ENCODE data around the gene TAF12.
A peak's percentile ranks its signal among the peaks of the same experiment; 100 is the strongest.
"Not testable (repeated sequence)": the region's sequence is repeated elsewhere in the genome, so short reads cannot be mapped to it uniquely, and the experiment has no call there.

TAF12 gene

GRCh38 chr1:28668191-28668955 is 25.5 kb upstream of the TAF12 start, which contains the start of gene GMEB1:
TSS of gene GMEB1 (plus strand) at chr1:28668784. CDS start at chr1:28683613, 14,829 bp downstream.
- Histone ChIP-seq H3K9ac (ENCODE audit: low read depth in 1 of 2, low read length in 2 of 2) (peak within 1 kb of the TSS; percentile 97 to 98), H3K27ac (ENCODE audit: low read depth in 2 of 2, low read length in 2 of 2) (peak within 1 kb of the TSS; percentile 93 to 96), H3K9me3 (ENCODE audit: control insufficient read depth in 2 of 2, low read length in 2 of 2) (no peaks in the 10 kb centered on the region), H3K36me3 (ENCODE audit: control insufficient read depth in 2 of 2, insufficient read depth in 2 of 2, low read length in 2 of 2) (no peaks in the 10 kb centered on the region), H3K4me3 (ENCODE audit: low read length in 2 of 2) (peak within 1 kb of the TSS; percentile 63 to 91), H3K4me1 (ENCODE audit: control insufficient read depth in 2 of 2, insufficient read depth in 2 of 2, low read length in 2 of 2) (peaks cover 9 to 11% of the 10 kb centered on the region in 2 donors), H3K27me3 (ENCODE audit: control insufficient read depth in 2 of 2, insufficient read depth in 2 of 2, low read length in 2 of 2) (no peaks in the 10 kb centered on the region)

GRCh38 chr1:28666806-28667205 is 23.9 kb upstream of the TAF12 start:
- Histone ChIP-seq H3K27me3 (ENCODE audit: control insufficient read depth in 2 of 2, insufficient read depth in 2 of 2, low read length in 2 of 2) (no peaks in the 10 kb centered on the region), H3K4me3 (ENCODE audit: low read length in 2 of 2) (no peak overlapping the region), H3K9ac (ENCODE audit: low read depth in 1 of 2, low read length in 2 of 2) (no peak overlapping the region), H3K36me3 (ENCODE audit: control insufficient read depth in 2 of 2, insufficient read depth in 2 of 2, low read length in 2 of 2) (no peaks in the 10 kb centered on the region), H3K4me1 (ENCODE audit: control insufficient read depth in 2 of 2, insufficient read depth in 2 of 2, low read length in 2 of 2) (peaks cover 9 to 11% of the 10 kb centered on the region in 2 donors), H3K27ac (ENCODE audit: low read depth in 2 of 2, low read length in 2 of 2) (no peak overlapping the region), H3K9me3 (ENCODE audit: control insufficient read depth in 2 of 2, low read length in 2 of 2) (no peaks in the 10 kb centered on the region)

GRCh38 chr1:28663871-28664470 is 21.1 kb upstream of the TAF12 start:
- H3K27me3 ChIP-seq (ENCODE audit: control insufficient read depth in 2 of 2, insufficient read depth in 2 of 2, low read length in 2 of 2), result no peaks in the 10 kb centered on the region
- no peak overlapping the region for H3K4me3 ChIP-seq (ENCODE audit: low read length in 2 of 2)
- peaks cover 5 to 6% of the 10 kb centered on the region in 2 donors for H3K4me1 ChIP-seq (ENCODE audit: control insufficient read depth in 2 of 2, insufficient read depth in 2 of 2, low read length in 2 of 2)
- no peaks in the 10 kb centered on the region for H3K36me3 ChIP-seq (ENCODE audit: control insufficient read depth in 2 of 2, insufficient read depth in 2 of 2, low read length in 2 of 2)
- no peak overlapping the region for H3K9ac ChIP-seq (ENCODE audit: low read depth in 1 of 2, low read length in 2 of 2)
- H3K27ac ChIP-seq (ENCODE audit: low read depth in 2 of 2, low read length in 2 of 2), result no peak overlapping the region
- H3K9me3 ChIP-seq (ENCODE audit: control insufficient read depth in 2 of 2, low read length in 2 of 2), result no peaks in the 10 kb centered on the region

GRCh38 chr1:28656335-28656734 is 13.5 kb upstream of the TAF12 start:
- Histone ChIP-seq H3K4me1 (ENCODE audit: control insufficient read depth in 2 of 2, insufficient read depth in 2 of 2, low read length in 2 of 2) (peaks cover 0 to 5% of the 10 kb centered on the region in 2 donors), H3K36me3 (ENCODE audit: control insufficient read depth in 2 of 2, insufficient read depth in 2 of 2, low read length in 2 of 2) (no peaks in the 10 kb centered on the region), H3K9me3 (ENCODE audit: control insufficient read depth in 2 of 2, low read length in 2 of 2) (no peaks in the 10 kb centered on the region), H3K27me3 (ENCODE audit: control insufficient read depth in 2 of 2, insufficient read depth in 2 of 2, low read length in 2 of 2) (no peaks in the 10 kb centered on the region), H3K9ac (ENCODE audit: low read depth in 1 of 2, low read length in 2 of 2) (no peak overlapping the region), H3K27ac (ENCODE audit: low read depth in 2 of 2, low read length in 2 of 2) (peak overlapping the region in 1 of 2 donors; percentile 37), H3K4me3 (ENCODE audit: low read length in 2 of 2) (no peak overlapping the region)

GRCh38 chr1:28655448-28656311 is 12.8 kb upstream of the TAF12 start:
- not testable (repeated sequence) for H3K9me3 ChIP-seq (ENCODE audit: control insufficient read depth in 2 of 2, low read length in 2 of 2); H3K4me3 ChIP-seq (ENCODE audit: low read length in 2 of 2); H3K4me1 ChIP-seq (ENCODE audit: control insufficient read depth in 2 of 2, insufficient read depth in 2 of 2, low read length in 2 of 2); H3K9ac ChIP-seq (ENCODE audit: low read depth in 1 of 2, low read length in 2 of 2); H3K36me3 ChIP-seq (ENCODE audit: control insufficient read depth in 2 of 2, insufficient read depth in 2 of 2, low read length in 2 of 2); H3K27me3 ChIP-seq (ENCODE audit: control insufficient read depth in 2 of 2, insufficient read depth in 2 of 2, low read length in 2 of 2)
- H3K27ac ChIP-seq (ENCODE audit: low read depth in 2 of 2, low read length in 2 of 2), result peak overlapping the region; percentile 43 to 51

- H3K4me1 ChIP-seq (ENCODE audit: control insufficient read depth in 2 of 2, insufficient read depth in 2 of 2, low read length in 2 of 2); H3K36me3 ChIP-seq (ENCODE audit: control insufficient read depth in 2 of 2, insufficient read depth in 2 of 2, low read length in 2 of 2); H3K9me3 ChIP-seq (ENCODE audit: control insufficient read depth in 2 of 2, low read length in 2 of 2); H3K4me3 ChIP-seq (ENCODE audit: low read length in 2 of 2); H3K27ac ChIP-seq (ENCODE audit: low read depth in 2 of 2, low read length in 2 of 2); H3K9ac ChIP-seq (ENCODE audit: low read depth in 1 of 2, low read length in 2 of 2); H3K27me3 ChIP-seq (ENCODE audit: control insufficient read depth in 2 of 2, insufficient read depth in 2 of 2, low read length in 2 of 2): not testable (repeated sequence)
Measured at GRCh38 chr1:28653870-28654269, 11.0 kb upstream of the TAF12 start.

GRCh38 chr1:28653063-28653462 is 10.2 kb upstream of the TAF12 start:
- H3K9me3 ChIP-seq (ENCODE audit: control insufficient read depth in 2 of 2, low read length in 2 of 2); H3K27me3 ChIP-seq (ENCODE audit: control insufficient read depth in 2 of 2, insufficient read depth in 2 of 2, low read length in 2 of 2); H3K9ac ChIP-seq (ENCODE audit: low read depth in 1 of 2, low read length in 2 of 2); H3K4me3 ChIP-seq (ENCODE audit: low read length in 2 of 2); H3K4me1 ChIP-seq (ENCODE audit: control insufficient read depth in 2 of 2, insufficient read depth in 2 of 2, low read length in 2 of 2); H3K36me3 ChIP-seq (ENCODE audit: control insufficient read depth in 2 of 2, insufficient read depth in 2 of 2, low read length in 2 of 2); H3K27ac ChIP-seq (ENCODE audit: low read depth in 2 of 2, low read length in 2 of 2): not testable (repeated sequence)

- Histone ChIP-seq H3K4me3 (ENCODE audit: low read length in 2 of 2) (peak within 1 kb of the TSS; percentile 78 to 88), H3K9me3 (ENCODE audit: control insufficient read depth in 2 of 2, low read length in 2 of 2) (no peaks in the 10 kb centered on the region), H3K9ac (ENCODE audit: low read depth in 1 of 2, low read length in 2 of 2) (peak within 1 kb of the TSS; percentile 85 to 97), H3K27ac (ENCODE audit: low read depth in 2 of 2, low read length in 2 of 2) (peak within 1 kb of the TSS; percentile 97 to 98), H3K36me3 (ENCODE audit: control insufficient read depth in 2 of 2, insufficient read depth in 2 of 2, low read length in 2 of 2) (no peaks in the 10 kb centered on the region), H3K4me1 (ENCODE audit: control insufficient read depth in 2 of 2, insufficient read depth in 2 of 2, low read length in 2 of 2) (peaks cover 19 to 24% of the 10 kb centered on the region in 2 donors), H3K27me3 (ENCODE audit: control insufficient read depth in 2 of 2, insufficient read depth in 2 of 2, low read length in 2 of 2) (no peaks in the 10 kb centered on the region)
Measured at GRCh38 chr1:28648474-28649198, 5.8 kb upstream of the TAF12 start, which contains the start of gene RNU11. TSS of gene RNU11 (plus strand) at chr1:28648600.

GRCh38 chr1:28648008-28648473 is 5.2 kb upstream of the TAF12 start:
- Histone ChIP-seq H3K36me3 (ENCODE audit: control insufficient read depth in 2 of 2, insufficient read depth in 2 of 2, low read length in 2 of 2) (no peaks in the 10 kb centered on the region), H3K27me3 (ENCODE audit: control insufficient read depth in 2 of 2, insufficient read depth in 2 of 2, low read length in 2 of 2) (no peaks in the 10 kb centered on the region), H3K9me3 (ENCODE audit: control insufficient read depth in 2 of 2, low read length in 2 of 2) (no peaks in the 10 kb centered on the region), H3K27ac (ENCODE audit: low read depth in 2 of 2, low read length in 2 of 2) (peak overlapping the region; percentile 97 to 98), H3K9ac (ENCODE audit: low read depth in 1 of 2, low read length in 2 of 2) (peak overlapping the region; percentile 85 to 97), H3K4me1 (ENCODE audit: control insufficient read depth in 2 of 2, insufficient read depth in 2 of 2, low read length in 2 of 2) (peaks cover 24% of the 10 kb centered on the region in 2 donors), H3K4me3 (ENCODE audit: low read length in 2 of 2) (peak overlapping the region; percentile 78 to 88)
